Adipose tissue (tissue), 3 donors: Measurements from ENCODE around the gene ENOX1. TPM values are rescaled to one million over a fixed set of nuclear protein-coding genes. Genes with fewer than 3 reads are reported as not detected.

Experiments used
- H3K27ac ChIP-seq: one replicate; pipeline ENCODE4 v1.5.1; 2013; ENCODE audit warnings: low read depth, low read length
- WGBS, 3 donors: extraction: QIAGEN DNeasy Blood & Tissue Kit; methylation state at CpG; one replicate each; pipeline ENCODE4 v1.1.7; 2013; 5-methylcytosine and 5-hydroxymethylcytosine counted together
- polyA plus RNA-seq, 3 donors: library from polyadenylated mRNA; stranded (reverse); fragments of 200-250 nt; gene quantifications; one replicate each; pipeline ENCODE4 v1.2.3, GENCODE V29; 2013
- donor health status: healthy with polysubstance abuse.
- donor health status: Bipolar disorder and iron deficiency.
- donor health status: healthy.

ENOX1 gene
- polyA plus RNA-seq, 3 donors, result 0.71 to 2.4 (median 2.4) TPM

- no peak overlapping the region for H3K27ac ChIP-seq
- WGBS, 3 donors, result 90 to 97% (median 91%) methylated on average over 3 of the region's 3 CpGs
Observed at GRCh38 chr13:43652760-43653159, 134.0 kb downstream of the ENOX1 start.

- 86 to 91% (median 90%) methylated on average over 4 of the region's 4 CpGs for WGBS, 3 donors
- no peak overlapping the region for H3K27ac ChIP-seq
Observed at GRCh38 chr13:43650882-43651281, 135.9 kb downstream of the ENOX1 start.

GRCh38 chr13:43648733-43649132 lies 138.0 kb downstream of the ENOX1 start:
- no peak overlapping the region for H3K27ac ChIP-seq
- WGBS, 3 donors, result 68 to 91% (median 83%) methylated on average over 5 of the region's 5 CpGs

- H3K27ac ChIP-seq, result no peak overlapping the region
Observed at GRCh38 chr13:43647471-43647870, 139.3 kb downstream of the ENOX1 start.

GRCh38 chr13:43640476-43640875 lies 146.3 kb downstream of the ENOX1 start:
- 87 to 97% (median 87%) methylated on average over 1 of the region's 1 CpG for WGBS, 3 donors
- no peak overlapping the region for H3K27ac ChIP-seq

More at GRCh38 chr13:43647471-43647870, 139.3 kb downstream of the ENOX1 start:
- 33 to 43% (median 41%) methylated on average over 2 of the region's 2 CpGs for whole genome bisulfite sequencing, 3 donors

GRCh38 chr13:43631106-43631505 lies 155.7 kb downstream of the ENOX1 start:
- 70 to 86% (median 74%) methylated on average over 3 of the region's 3 CpGs for WGBS, 3 donors
- H3K27ac ChIP-seq, result no peak overlapping the region

- H3K27ac ChIP-seq, result no peak overlapping the region
- WGBS, 3 donors, result 75 to 85% (median 75%) methylated on average over 3 of the region's 3 CpGs
Observed at GRCh38 chr13:43629691-43630480, 156.9 kb downstream of the ENOX1 start.

- no peak overlapping the region for H3K27ac ChIP-seq
- whole genome bisulfite sequencing, 3 donors, result 50 to 94% (median 87%) methylated on average over 2 of the region's 2 CpGs
Observed at GRCh38 chr13:43626994-43627393, 159.8 kb downstream of the ENOX1 start.

- H3K27ac ChIP-seq, result no peak overlapping the region
Observed at GRCh38 chr13:43614063-43614462, 172.7 kb downstream of the ENOX1 start.

GRCh38 chr13:43611281-43612273 lies 175.2 kb downstream of the ENOX1 start:
- WGBS, 3 donors, result 74 to 83% (median 83%) methylated on average over 3 of the region's 3 CpGs
- H3K27ac ChIP-seq, result no peak overlapping the region

GRCh38 chr13:43608400-43609137 lies 178.2 kb downstream of the ENOX1 start:
- 73 to 81% (median 80%) methylated on average over 6 of the region's 6 CpGs for WGBS, 3 donors
- H3K27ac ChIP-seq, result no peak overlapping the region

GRCh38 chr13:43597599-43597945 lies 189.2 kb downstream of the ENOX1 start:
- H3K27ac ChIP-seq, result no peak overlapping the region
- 83 to 96% (median 89%) methylated on average over 1 of the region's 1 CpG for WGBS, 3 donors

GRCh38 chr13:43596924-43597598 lies 189.7 kb downstream of the ENOX1 start:
- WGBS, 3 donors, result 83 to 92% (median 83%) methylated on average over 7 of the region's 7 CpGs
- no peak overlapping the region for H3K27ac ChIP-seq

- no peak overlapping the region for H3K27ac ChIP-seq
- 90 to 93% (median 91%) methylated on average over 2 of the region's 2 CpGs for WGBS, 3 donors
Observed at GRCh38 chr13:43596006-43596405, 190.8 kb downstream of the ENOX1 start.

- H3K27ac ChIP-seq, result no peak overlapping the region
Observed at GRCh38 chr13:43587376-43587775, 199.4 kb downstream of the ENOX1 start.

GRCh38 chr13:43584751-43585150 lies 202.0 kb downstream of the ENOX1 start:
- WGBS, 3 donors, result 68 to 94% (median 93%) methylated on average over 3 of the region's 3 CpGs
- no peak overlapping the region for H3K27ac ChIP-seq

GRCh38 chr13:43583321-43583720 lies 203.5 kb downstream of the ENOX1 start:
- WGBS, 3 donors, result 68 to 75% (median 75%) methylated on average over 1 of the region's 1 CpG
- no peak overlapping the region for H3K27ac ChIP-seq

- WGBS, 3 donors, result 91 to 97% (median 94%) methylated on average over 4 of the region's 4 CpGs
- no peak overlapping the region for H3K27ac ChIP-seq
Observed at GRCh38 chr13:43580280-43580679, 206.5 kb downstream of the ENOX1 start.
